ENCODE data around the gene SLC11A2. TPM values are rescaled to one million over a fixed set of nuclear protein-coding genes. Genes with fewer than 3 reads are reported as not detected.
"Not testable (repeated sequence)": the region's sequence is repeated elsewhere in the genome, so short reads cannot be mapped to it uniquely, and the experiment has no call there.

Gene SLC11A2
- total RNA-seq, 3 donors from 2014 or later (not counting 1 experiment from before 2014, with no cell fraction given), result 34.3 to 54.3 (median 42.7) TPM

DNA sequence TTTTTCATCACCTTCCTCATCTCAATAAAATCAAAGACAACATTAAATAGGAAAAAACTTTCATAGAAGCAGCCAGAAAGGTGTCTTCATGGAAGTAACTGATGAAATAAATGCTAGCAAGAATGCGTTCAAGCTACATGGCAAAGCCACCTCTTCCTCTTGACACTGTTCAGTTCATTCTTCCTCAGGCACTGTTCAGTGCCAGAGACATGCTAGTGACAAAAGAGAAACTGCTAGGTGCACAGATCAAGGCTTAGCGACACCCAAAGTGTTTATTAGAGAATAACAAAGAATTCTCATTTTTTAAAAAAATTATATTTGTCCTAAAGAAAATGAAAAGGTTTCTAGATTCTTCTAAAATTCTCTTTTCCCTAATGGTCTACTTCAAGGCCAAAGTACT, 7.2 kb downstream of the SLC11A2 start:
- WGBS (ENCODE audit: insufficient coverage), result 80% methylated on average over 1 of the region's 2 CpGs
- intact Hi-C loops (cut with micrococcal nuclease), result no loop called here
- peaks cover 19 to 24% of the 10 kb centered on the region in 2 donors for H3K4me1 Mint-ChIP-seq

DNA sequence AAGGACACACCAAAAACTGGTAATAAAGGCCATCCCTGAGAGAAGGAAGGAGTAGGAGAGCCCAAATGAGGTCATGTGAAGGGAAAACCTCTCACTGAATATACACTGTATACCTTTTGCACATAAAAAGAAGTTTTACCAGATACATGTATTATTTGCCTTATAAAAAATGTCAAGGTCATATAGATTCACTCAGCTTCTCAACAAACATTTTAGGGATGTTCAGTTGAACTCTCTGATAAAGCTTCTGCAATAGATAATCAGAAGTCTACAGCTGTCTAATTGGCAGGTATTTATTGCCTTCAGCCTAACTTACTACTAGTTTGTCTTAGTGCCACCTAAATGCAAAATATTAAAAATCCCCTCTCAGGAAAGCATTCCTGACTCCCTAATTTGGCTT, 8.7 kb downstream of the SLC11A2 start:
- no peak overlapping the region for H3K27ac Mint-ChIP-seq
- peaks cover 18 to 19% of the 10 kb centered on the region in 2 donors for H3K4me1 Mint-ChIP-seq
- no peaks in the 10 kb centered on the region for H3K27me3 Mint-ChIP-seq (ENCODE audit: low read depth in 2 of 2)
- Histone ChIP-seq H3K9me3 (ENCODE audit: control insufficient read depth, insufficient read depth, low read length) (no peaks in the 10 kb centered on the region), H3K27me3 (ENCODE audit: control insufficient read depth, insufficient read depth, low read length) (no peaks in the 10 kb centered on the region), H3K4me3 (ENCODE audit: low read length) (no peak overlapping the region), H3K27ac (ENCODE audit: low read length) (no peak overlapping the region), H3K36me3 (ENCODE audit: control insufficient read depth, insufficient read depth, low read length) (no peaks in the 10 kb centered on the region), H3K4me1 (ENCODE audit: control insufficient read depth, insufficient read depth, low read length) (peaks cover 13% of the 10 kb centered on the region)
- ATAC-seq (no peak), DNase-seq (no peak)
- H3K9me3 Mint-ChIP-seq, result no peaks in the 10 kb centered on the region
- H3K4me3 Mint-ChIP-seq, result no peak overlapping the region
- H3K36me3 Mint-ChIP-seq, result no peaks in the 10 kb centered on the region
- TF ChIP-seq, protein P1, sequence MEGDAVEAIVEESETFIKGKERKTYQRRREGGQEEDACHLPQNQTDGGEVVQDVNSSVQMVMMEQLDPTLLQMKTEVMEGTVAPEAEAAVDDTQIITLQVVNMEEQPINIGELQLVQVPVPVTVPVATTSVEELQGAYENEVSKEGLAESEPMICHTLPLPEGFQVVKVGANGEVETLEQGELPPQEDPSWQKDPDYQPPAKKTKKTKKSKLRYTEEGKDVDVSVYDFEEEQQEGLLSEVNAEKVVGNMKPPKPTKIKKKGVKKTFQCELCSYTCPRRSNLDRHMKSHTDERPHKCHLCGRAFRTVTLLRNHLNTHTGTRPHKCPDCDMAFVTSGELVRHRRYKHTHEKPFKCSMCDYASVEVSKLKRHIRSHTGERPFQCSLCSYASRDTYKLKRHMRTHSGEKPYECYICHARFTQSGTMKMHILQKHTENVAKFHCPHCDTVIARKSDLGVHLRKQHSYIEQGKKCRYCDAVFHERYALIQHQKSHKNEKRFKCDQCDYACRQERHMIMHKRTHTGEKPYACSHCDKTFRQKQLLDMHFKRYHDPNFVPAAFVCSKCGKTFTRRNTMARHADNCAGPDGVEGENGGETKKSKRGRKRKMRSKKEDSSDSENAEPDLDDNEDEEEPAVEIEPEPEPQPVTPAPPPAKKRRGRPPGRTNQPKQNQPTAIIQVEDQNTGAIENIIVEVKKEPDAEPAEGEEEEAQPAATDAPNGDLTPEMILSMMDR (IDR thresholded peaks at IDR 0.05), result no peak
- intact Hi-C loops (cut with micrococcal nuclease), result no loop called here

More for the DNA sequence above, 7.2 kb downstream of the SLC11A2 start:
- Mint-ChIP-seq H3K4me3 (no peak overlapping the region), H3K27ac (no peak overlapping the region), H3K9me3 (no peaks in the 10 kb centered on the region), H3K36me3 (no peaks in the 10 kb centered on the region), H3K27me3 (ENCODE audit: low read depth in 2 of 2) (no peaks in the 10 kb centered on the region)
- DNase-seq (peak in 1 of 2 donors; percentile 9), ATAC-seq (no peak)
- no peak overlapping the region for H3K27ac ChIP-seq (ENCODE audit: low read length)
- TF ChIP-seq, protein P1 (IDR thresholded peaks at IDR 0.05), result no peak
- H3K4me1 ChIP-seq (ENCODE audit: control insufficient read depth, insufficient read depth, low read length), result peaks cover 13% of the 10 kb centered on the region
- H3K27me3 ChIP-seq (ENCODE audit: control insufficient read depth, insufficient read depth, low read length), result no peaks in the 10 kb centered on the region
- H3K36me3 ChIP-seq (ENCODE audit: control insufficient read depth, insufficient read depth, low read length), result no peaks in the 10 kb centered on the region
- no peak overlapping the region for H3K4me3 ChIP-seq (ENCODE audit: low read length)
- H3K9me3 ChIP-seq (ENCODE audit: control insufficient read depth, insufficient read depth, low read length), result no peaks in the 10 kb centered on the region

DNA sequence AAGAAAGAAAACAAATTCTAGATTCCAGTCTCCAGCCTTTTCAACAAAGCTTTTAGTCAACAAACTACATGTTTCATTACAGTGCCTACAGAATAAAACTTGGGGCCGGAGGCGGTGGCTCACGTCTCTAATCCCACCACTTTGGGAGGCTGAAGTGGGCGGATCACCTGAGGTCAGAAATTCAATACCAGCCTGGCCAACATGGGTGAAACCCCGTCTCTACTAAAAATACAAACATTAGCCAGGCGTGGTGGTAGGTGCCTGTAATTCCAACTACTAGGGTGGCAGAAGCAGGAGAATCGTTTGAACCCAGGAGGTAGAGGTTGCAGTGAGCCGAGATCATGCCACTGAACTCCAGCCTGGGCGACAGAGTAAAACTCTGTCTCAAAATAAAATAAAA, 11.7 kb downstream of the SLC11A2 start:
- H3K4me3 ChIP-seq (ENCODE audit: low read length); H3K4me3 Mint-ChIP-seq; H3K27ac Mint-ChIP-seq; ATAC-seq; H3K27ac ChIP-seq (ENCODE audit: low read length); H3K4me1 ChIP-seq (ENCODE audit: control insufficient read depth, insufficient read depth, low read length); H3K4me1 Mint-ChIP-seq; H3K9me3 ChIP-seq (ENCODE audit: control insufficient read depth, insufficient read depth, low read length); H3K27me3 ChIP-seq (ENCODE audit: control insufficient read depth, insufficient read depth, low read length); DNase-seq; intact Hi-C loops (cut with micrococcal nuclease); H3K36me3 ChIP-seq (ENCODE audit: control insufficient read depth, insufficient read depth, low read length); H3K36me3 Mint-ChIP-seq; H3K9me3 Mint-ChIP-seq; H3K27me3 Mint-ChIP-seq (ENCODE audit: low read depth in 2 of 2): not testable (repeated sequence)
- WGBS (ENCODE audit: insufficient coverage), result 92% methylated on average over 7 of the region's 9 CpGs

- no peaks in the 10 kb centered on the region for H3K9me3 Mint-ChIP-seq
- WGBS (ENCODE audit: insufficient coverage), result 98% methylated on average over 7 of the region's 7 CpGs
- no peak overlapping the region for H3K4me3 Mint-ChIP-seq
- Histone ChIP-seq H3K9me3 (ENCODE audit: control insufficient read depth, insufficient read depth, low read length) (no peaks in the 10 kb centered on the region), H3K27me3 (ENCODE audit: control insufficient read depth, insufficient read depth, low read length) (no peaks in the 10 kb centered on the region), H3K4me1 (ENCODE audit: control insufficient read depth, insufficient read depth, low read length) (no peaks in the 10 kb centered on the region), H3K27ac (ENCODE audit: low read length) (no peak overlapping the region), H3K4me3 (ENCODE audit: low read length) (no peak overlapping the region), H3K36me3 (ENCODE audit: control insufficient read depth, insufficient read depth, low read length) (no peaks in the 10 kb centered on the region)
- H3K27ac Mint-ChIP-seq, result no peak overlapping the region
- no peaks in the 10 kb centered on the region for H3K36me3 Mint-ChIP-seq
- peaks cover 6 to 8% of the 10 kb centered on the region in 2 donors for H3K4me1 Mint-ChIP-seq
- H3K27me3 Mint-ChIP-seq (ENCODE audit: low read depth in 2 of 2), result no peaks in the 10 kb centered on the region
- TF ChIP-seq, protein P1 (IDR thresholded peaks at IDR 0.05), result no peak
- intact Hi-C loops (cut with micrococcal nuclease), result no loop called here
- DNase-seq (no peak), ATAC-seq (no peak)
These were observed 12.7 kb downstream of the SLC11A2 start for GRCh38 chr12:51013441-51013840.
